B cell (primary cell): ENCODE data around the gene STAT5A.

Experiments
- CTCF ChIP-seq: fragments of 200-600 bp; IDR thresholded peaks from one replicate; pipeline ENCODE4 v1.8.0; 2022; ENCODE audit warnings: antibody characterized with exemption, mild to moderate bottlenecking
- EZH2 ChIP-seq: IDR thresholded peaks from 2 replicates; pipeline ENCODE4 v1.6.1; 2012; ENCODE audit warnings: borderline replicate concordance, low read depth, mild to moderate bottlenecking, moderate library complexity, low read length; ENCODE audit not compliant: insufficient read depth, poor library complexity, severe bottlenecking

- TF ChIP-seq EZH2 (no peak), CTCF (no peak)
Observed at GRCh38 chr17:42251115-42251514, 37.2 kb upstream of the STAT5A start.
